Small intestine (tissue), 4 donors: ENCODE measurements around the gene TMEM244. TPM values are rescaled to one million over a fixed set of nuclear protein-coding genes. Genes with fewer than 3 reads are reported as not detected.

Experiments
- polyA plus RNA-seq, 4 donors: library from polyadenylated mRNA; stranded (reverse) in 3 of 4; unstranded in 1 of 4; fragments of 200-250 nt in 3 of 4; fragments of 120-200 nt in 1 of 4; gene quantifications; one replicate each; pipeline versions ENCODE4 v1.2.1 to v1.2.3, GENCODE V29; 2013
- donor health status: healthy with polysubstance abuse.
- donor health status: Bipolar disorder and iron deficiency.
- donor health status: healthy.

The TMEM244 gene
- polyA plus RNA-seq, 4 donors = not detected

Other genes starting within 250 kb of the TMEM244 start
- gene ARHGAP18, start 151.1 kb downstream of the TMEM244 start, polyA plus RNA-seq = 10 to 100 TPM; 15.1 to 46.7 (median 29.3) TPM
- 1 to 10 TPM; 1.3 to 8.9 (median 2.2) TPM for gene L3MBTL3, start 157.3 kb upstream of the TMEM244 start, polyA plus RNA-seq